ENCODE measurements around the gene SFMBT1.

DNA sequence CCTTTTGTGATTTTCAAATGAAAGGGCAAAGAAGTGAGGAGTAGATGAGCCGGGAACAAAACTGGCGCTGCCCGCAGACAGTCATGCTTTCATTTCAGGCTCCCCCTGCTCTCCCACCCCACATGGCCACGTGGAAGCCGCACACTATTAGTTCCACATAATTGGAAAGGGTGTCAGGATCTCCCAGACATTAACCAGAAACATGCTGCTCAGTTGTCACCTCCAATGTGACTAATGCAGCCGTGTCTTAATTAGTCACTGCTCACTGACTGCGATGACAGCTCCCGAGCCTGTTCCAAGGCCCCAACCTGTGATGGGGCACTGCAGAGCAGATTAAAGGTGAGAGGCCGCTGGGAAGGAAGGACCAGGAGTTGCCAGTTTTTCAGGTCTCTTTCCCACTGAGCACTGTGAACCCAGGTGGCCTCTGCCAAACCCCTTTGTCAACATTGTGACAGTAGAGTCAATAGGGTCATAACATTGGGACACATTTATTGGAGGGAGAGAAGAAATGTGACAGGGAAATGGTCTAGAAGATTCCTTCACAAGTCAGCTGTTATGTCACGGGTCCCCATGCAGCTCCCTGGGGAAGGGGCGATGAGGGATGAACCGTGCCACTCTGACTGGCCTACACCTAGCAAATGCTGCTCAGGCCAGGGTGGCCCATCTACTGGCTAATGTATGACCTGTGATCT, 38.6 kb upstream of the SFMBT1 start:
- TF ChIP-seq POLR2AphosphoS5 (IDR thresholded peaks at IDR 0.05; ENCODE audit: low read depth, low read length) (no peak), SMC3 (IDR thresholded peaks at IDR 0.05; ENCODE audit: low read depth, low read length) (no peak), EP300 (IDR thresholded peaks at IDR 0.05; ENCODE audit: borderline replicate concordance in 1 of 2, low read depth in 1 of 2, low read length in 1 of 2) (no peak; a peak in 1 of 4 replicates), MXI1 (IDR thresholded peaks at IDR 0.05; ENCODE audit: low read depth, low read length) (peak; percentile 36; the same call in 1 of the 2 replicates), SIN3A (IDR thresholded peaks at IDR 0.05; ENCODE audit: borderline replicate concordance, low read depth, low read length) (no peak)
- TF ChIP-seq, protein P1, sequence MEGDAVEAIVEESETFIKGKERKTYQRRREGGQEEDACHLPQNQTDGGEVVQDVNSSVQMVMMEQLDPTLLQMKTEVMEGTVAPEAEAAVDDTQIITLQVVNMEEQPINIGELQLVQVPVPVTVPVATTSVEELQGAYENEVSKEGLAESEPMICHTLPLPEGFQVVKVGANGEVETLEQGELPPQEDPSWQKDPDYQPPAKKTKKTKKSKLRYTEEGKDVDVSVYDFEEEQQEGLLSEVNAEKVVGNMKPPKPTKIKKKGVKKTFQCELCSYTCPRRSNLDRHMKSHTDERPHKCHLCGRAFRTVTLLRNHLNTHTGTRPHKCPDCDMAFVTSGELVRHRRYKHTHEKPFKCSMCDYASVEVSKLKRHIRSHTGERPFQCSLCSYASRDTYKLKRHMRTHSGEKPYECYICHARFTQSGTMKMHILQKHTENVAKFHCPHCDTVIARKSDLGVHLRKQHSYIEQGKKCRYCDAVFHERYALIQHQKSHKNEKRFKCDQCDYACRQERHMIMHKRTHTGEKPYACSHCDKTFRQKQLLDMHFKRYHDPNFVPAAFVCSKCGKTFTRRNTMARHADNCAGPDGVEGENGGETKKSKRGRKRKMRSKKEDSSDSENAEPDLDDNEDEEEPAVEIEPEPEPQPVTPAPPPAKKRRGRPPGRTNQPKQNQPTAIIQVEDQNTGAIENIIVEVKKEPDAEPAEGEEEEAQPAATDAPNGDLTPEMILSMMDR (IDR thresholded peaks at IDR 0.05), result no peak
- TF ChIP-seq, protein P2, sequence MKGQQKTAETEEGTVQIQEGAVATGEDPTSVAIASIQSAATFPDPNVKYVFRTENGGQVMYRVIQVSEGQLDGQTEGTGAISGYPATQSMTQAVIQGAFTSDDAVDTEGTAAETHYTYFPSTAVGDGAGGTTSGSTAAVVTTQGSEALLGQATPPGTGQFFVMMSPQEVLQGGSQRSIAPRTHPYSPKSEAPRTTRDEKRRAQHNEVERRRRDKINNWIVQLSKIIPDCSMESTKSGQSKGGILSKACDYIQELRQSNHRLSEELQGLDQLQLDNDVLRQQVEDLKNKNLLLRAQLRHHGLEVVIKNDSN (IDR thresholded peaks at IDR 0.05; ENCODE audit: borderline replicate concordance, low read depth), result no peak
